Pancreas (tissue), 10 donors: Measurements from ENCODE around the gene POLH. TPM values are rescaled to one million over a fixed set of nuclear protein-coding genes. Genes with fewer than 3 reads are reported as not detected.

ENCODE experiments used
- ATAC-seq, 4 donors: fragments of 200-7000 bp; cut with Tn5 transposase; one replicate each; pipeline versions ENCODE4 v1.8.0 to v1.9.1; 2020; ENCODE audit warnings: mild to moderate bottlenecking in 4 of 4, moderate library complexity in 4 of 4
- DNase-seq, 6 donors: peaks; one replicate each; pipeline ENCODE4 v3.0.0-alpha.2; 2020
- FAIRE-seq: peaks from 2 replicates; lab custom pipeline; 2012; peaks lifted over from hg19 to GRCh38; lab: Jason Lieb, UNC
- H3K27ac ChIP-seq, 4 donors: fragments of 200-600 bp; sonication (generic); 1 replicate in 3 of 4; 2 replicates in 1 of 4; pipeline versions ENCODE4 v1.5.0 to v1.8.0; 2020
- H3K27me3 ChIP-seq, 4 donors: fragments of 200-600 bp; one replicate each; pipeline ENCODE4 v1.8.0; 2021
- H3K36me3 ChIP-seq, 3 donors: fragments of 200-600 bp; sonication (generic) in 1 of 3; one replicate each; pipeline versions ENCODE4 v1.5.0 to v1.8.0; 2020 to 2021
- H3K4me1 ChIP-seq, 3 donors: fragments of 200-600 bp; one replicate each; pipeline ENCODE4 v1.8.0; 2021
- H3K4me3 ChIP-seq, 4 donors: fragments of 200-600 bp; sonication (generic) in 2 of 4; one replicate each; pipeline versions ENCODE4 v1.5.0 to v1.8.0; 2020 to 2021
- H3K9me3 ChIP-seq, 4 donors: fragments of 200-600 bp; one replicate each; pipeline ENCODE4 v1.8.0; 2021
- CTCF ChIP-seq, 4 donors: fragments of 200-600 bp; sonication (generic) in 3 of 4; IDR thresholded peaks; one replicate each; pipeline versions ENCODE4 v1.5.0 to v1.8.0; 2021; ENCODE audit warnings: antibody characterized with exemption in 4 of 4
- WGBS, 2 donors: extraction: QIAGEN DNeasy Blood & Tissue Kit; methylation state at CpG; one replicate each; pipeline ENCODE4 v1.1.7; 2013; 5-methylcytosine and 5-hydroxymethylcytosine counted together
- intact Hi-C, 3 donors: fragments of 100-400 bp; cut with DNase I; formaldehyde crosslinking; loops; one replicate each; pipeline versions ENCODE4 v1.11.1 to v1.14.2; 2022
- polyA plus RNA-seq, 2 donors: library from polyadenylated mRNA; stranded (reverse); fragments of 200-250 nt; gene quantifications; one replicate each; pipeline ENCODE4 v1.2.3, GENCODE V29; 2013
- total RNA-seq, 6 donors: library from RNA; stranded (reverse); fragmentation: NEBNext Ultra II Directional in 4 of 6; extraction: Animal tissue kit (Norgen Biotek cat#: 25700) in 4 of 6; gene quantifications; one replicate each; pipeline versions ENCODE4 v1.2.1 to v1.2.4, GENCODE V29; 2021 to 2023
- donor health status: healthy with polysubstance abuse.
- donor health status: DM: no; HTN: no; CAD: no; lungs with moderate emphysema.
- donor health status: DM: no; HTN: no; CAD: no.
- donor health status: control.
- donor health status: control.
- donor health status: Bipolar disorder and iron deficiency.
- donor health status: DM: yes; HTN: yes; CAD: no.
- donor health status: DM: no; HTN: no; CAD: no.
- donor health status: DM: no; HTN: no; CAD: no.
- donor health status: DM: yes; HTN: yes; CAD: no.

The POLH gene
- total and polyA plus RNA-seq, 8 donors: 1.9 to 12.6 (median 7.7) TPM

- FAIRE-seq: no peak
- no peak for TF ChIP-seq CTCF (IDR thresholded peaks at IDR 0.05)
- Histone ChIP-seq H3K4me1 (no peaks in the 10 kb centered on the region), H3K27ac (no peak overlapping the region), H3K27me3 (no peaks in the 10 kb centered on the region), H3K36me3 (peaks cover 0 to 51% (median 10%) of the 10 kb centered on the region in 3 donors), H3K4me3 (no peak overlapping the region), H3K9me3 (no peaks in the 10 kb centered on the region)
- peak in 2 of 6 donors; percentile 49 to 61 for DNase-seq
- intact Hi-C loops: no loop called here
- WGBS, 2 donors: 92 to 93% methylated on average over 12 of the region's 12 CpGs
- ATAC-seq: peak in 1 of 4 donors; percentile 9
These were observed 45.3 kb downstream of the POLH start for GRCh38 chr6:43621078-43621835.

GRCh38 chr6:43621836-43622180 lies 45.8 kb downstream of the POLH start:
- ATAC-seq: no peak
- Histone ChIP-seq H3K9me3 (no peaks in the 10 kb centered on the region), H3K27ac (no peak overlapping the region), H3K27me3 (no peaks in the 10 kb centered on the region), H3K4me3 (no peak overlapping the region), H3K36me3 (peaks cover 0 to 51% (median 10%) of the 10 kb centered on the region in 3 donors), H3K4me1 (peaks cover 0 to 3% (median 0%) of the 10 kb centered on the region in 3 donors)
- no peak for TF ChIP-seq CTCF (IDR thresholded peaks at IDR 0.05)
- FAIRE-seq: no peak
- intact Hi-C loops: no loop called here
- 94% methylated on average over 10 of the region's 10 CpGs for WGBS, 2 donors
- peak in 1 of 6 donors; percentile 9 for DNase-seq

- H3K4me1 ChIP-seq: peaks cover 0 to 10% (median 1%) of the 10 kb centered on the region in 3 donors
- ATAC-seq (no peak), FAIRE-seq (no peak), DNase-seq (peak in 1 of 6 donors; percentile 40)
- H3K9me3 ChIP-seq: no peaks in the 10 kb centered on the region
- TF ChIP-seq CTCF (IDR thresholded peaks at IDR 0.05): no peak
- peaks cover 0 to 51% (median 10%) of the 10 kb centered on the region in 3 donors for H3K36me3 ChIP-seq
- intact Hi-C loops: no loop called here
- WGBS, 2 donors: 93 to 99% methylated on average over 10 of the region's 10 CpGs
- H3K4me3 ChIP-seq: no peak overlapping the region
- H3K27me3 ChIP-seq: no peaks in the 10 kb centered on the region
- H3K27ac ChIP-seq: no peak overlapping the region
These were observed 46.6 kb downstream of the POLH start for GRCh38 chr6:43622541-43622940.

- Histone ChIP-seq H3K27me3 (no peaks in the 10 kb centered on the region), H3K4me1 (peaks cover 0 to 16% (median 4%) of the 10 kb centered on the region in 3 donors), H3K36me3 (peaks cover 0 to 51% (median 10%) of the 10 kb centered on the region in 3 donors), H3K9me3 (no peaks in the 10 kb centered on the region), H3K4me3 (no peak overlapping the region), H3K27ac (no peak overlapping the region)
- intact Hi-C loops: no loop called here
- no peak for TF ChIP-seq CTCF (IDR thresholded peaks at IDR 0.05)
- DNase-seq: peak in 1 of 6 donors; percentile 56
- WGBS, 2 donors: 88% methylated on average over 12 of the region's 12 CpGs
- FAIRE-seq: no peak
- ATAC-seq: no peak
These were observed 48.1 kb downstream of the POLH start for GRCh38 chr6:43623880-43624785.
